SU-DHL-6 (cell line): Measurements from ENCODE around the gene KIAA1191.

Source experiments
- CTCF ChIP-seq: fragments of 200-600 bp; sonication (generic); IDR thresholded peaks from one replicate; pipeline ENCODE4 v1.5.1; 2017; ENCODE audit warnings: antibody characterized with exemption, mild to moderate bottlenecking, low read length, moderate library complexity; ENCODE audit not compliant: insufficient read depth, poor library complexity, severe bottlenecking
- EZH2phosphoT487 ChIP-seq: fragments of 200-600 bp; sonication (generic), shearing (Covaris generic); conservative IDR thresholded peaks from 2 replicates; pipeline ENCODE4 v1.6.1; 2018; ENCODE audit warnings: mild to moderate bottlenecking, antibody characterized with exemption, low read length, moderate library complexity, mixed read lengths

- no peak for TF ChIP-seq CTCF
- TF ChIP-seq EZH2phosphoT487, result no peak
Measured at GRCh38 chr5:176388444-176389134, 27.0 kb upstream of the KIAA1191 start, which contains the start of the genes HIGD2A and NOP16.
